ENCODE results near the gene CCDC15.

Gene CCDC15

GRCh38 chr11:125061281-125061680 lies 107.3 kb downstream of the CCDC15 start:
- no peak for TF ChIP-seq CTCF (IDR thresholded peaks at IDR 0.05; ENCODE audit: low read depth, low read length)
- no peak overlapping the region for H3K4me3 ChIP-seq (replicated peaks in 1 of 2; ENCODE audit: low read depth in 2 of 2, low read length in 2 of 2)
- no peak for DNase-seq (ENCODE audit: low read depth in 2 of 2)

GRCh38 chr11:125062218-125062930 lies 108.4 kb downstream of the CCDC15 start:
- peak overlapping the region; percentile 69 to 76 for H3K4me3 ChIP-seq (replicated peaks in 1 of 2; ENCODE audit: low read depth in 2 of 2, low read length in 2 of 2)
- DNase-seq (ENCODE audit: low read depth in 2 of 2), result no peak
- no peak for TF ChIP-seq CTCF (IDR thresholded peaks at IDR 0.05; ENCODE audit: low read depth, low read length)

- DNase-seq (ENCODE audit: low read depth in 2 of 2), result peak; percentile 54 to 67
- peak within 1 kb of the TSS; percentile 69 to 76 for H3K4me3 ChIP-seq (replicated peaks in 1 of 2; ENCODE audit: low read depth in 2 of 2, low read length in 2 of 2)
- no peak for TF ChIP-seq CTCF (IDR thresholded peaks at IDR 0.05; ENCODE audit: low read depth, low read length)
Observed at GRCh38 chr11:125062931-125063428, 109.0 kb downstream of the CCDC15 start, which contains the start of gene SLC37A2. TSS of gene SLC37A2 (plus strand) at chr11:125063305. CDS start at chr11:125063368, 63 bp downstream.

GRCh38 chr11:125063429-125064043 lies 109.5 kb downstream of the CCDC15 start:
- TF ChIP-seq CTCF (IDR thresholded peaks at IDR 0.05; ENCODE audit: low read depth, low read length), result no peak
- no peak for DNase-seq (ENCODE audit: low read depth in 2 of 2)
- H3K4me3 ChIP-seq (replicated peaks in 1 of 2; ENCODE audit: low read depth in 2 of 2, low read length in 2 of 2), result peak overlapping the region; percentile 69 to 76

GRCh38 chr11:125064070-125064469 lies 110.1 kb downstream of the CCDC15 start:
- TF ChIP-seq CTCF (IDR thresholded peaks at IDR 0.05; ENCODE audit: low read depth, low read length), result no peak
- H3K4me3 ChIP-seq (replicated peaks in 1 of 2; ENCODE audit: low read depth in 2 of 2, low read length in 2 of 2), result peak overlapping the region in 1 of 2 donors; percentile 69
- no peak for DNase-seq (ENCODE audit: low read depth in 2 of 2)

GRCh38 chr11:125068368-125068767 lies 114.4 kb downstream of the CCDC15 start:
- no peak for TF ChIP-seq CTCF (IDR thresholded peaks at IDR 0.05; ENCODE audit: low read depth, low read length)
- DNase-seq (ENCODE audit: low read depth in 2 of 2), result no peak
- H3K4me3 ChIP-seq (replicated peaks in 1 of 2; ENCODE audit: low read depth in 2 of 2, low read length in 2 of 2), result no peak overlapping the region
